ENCODE measurements around the gene PCDHGC3.
"Not testable (repeated sequence)": the region's sequence is repeated elsewhere in the genome, so short reads cannot be mapped to it uniquely, and the experiment has no call there.

PCDHGC3 gene

DNA sequence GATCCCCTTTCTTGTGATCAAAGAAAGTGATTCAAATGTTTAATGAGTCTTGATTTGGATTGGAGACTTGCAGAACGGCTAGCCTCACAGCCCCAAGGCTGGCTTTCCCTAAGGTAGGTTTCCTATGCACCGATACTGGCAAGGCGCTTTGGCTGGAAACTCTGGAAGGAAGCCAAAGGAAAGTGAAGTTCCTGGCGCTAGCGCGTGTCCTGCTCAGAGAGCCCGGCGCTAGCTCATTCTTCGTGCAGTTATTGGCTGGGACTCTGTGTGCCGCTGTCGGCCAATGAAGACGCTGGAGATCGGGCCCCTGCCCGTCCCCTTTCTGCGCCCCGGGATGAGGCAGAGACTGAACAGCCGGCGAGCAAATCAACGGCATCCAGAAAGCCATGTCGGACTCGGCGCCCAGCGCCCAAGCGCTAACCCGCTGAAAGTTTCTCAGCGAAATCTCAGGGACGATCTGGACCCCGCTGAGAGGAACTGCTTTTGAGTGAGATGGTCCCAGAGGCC lies at the start of gene PCDHGC3:
Gene PCDHGC3, plus strand, starts transcription at position 342 of the 507 bp plus-strand sequence. Its CDS starts 151 bp downstream, at position 493.
- peak; percentile 26 for DNase-seq

DNA sequence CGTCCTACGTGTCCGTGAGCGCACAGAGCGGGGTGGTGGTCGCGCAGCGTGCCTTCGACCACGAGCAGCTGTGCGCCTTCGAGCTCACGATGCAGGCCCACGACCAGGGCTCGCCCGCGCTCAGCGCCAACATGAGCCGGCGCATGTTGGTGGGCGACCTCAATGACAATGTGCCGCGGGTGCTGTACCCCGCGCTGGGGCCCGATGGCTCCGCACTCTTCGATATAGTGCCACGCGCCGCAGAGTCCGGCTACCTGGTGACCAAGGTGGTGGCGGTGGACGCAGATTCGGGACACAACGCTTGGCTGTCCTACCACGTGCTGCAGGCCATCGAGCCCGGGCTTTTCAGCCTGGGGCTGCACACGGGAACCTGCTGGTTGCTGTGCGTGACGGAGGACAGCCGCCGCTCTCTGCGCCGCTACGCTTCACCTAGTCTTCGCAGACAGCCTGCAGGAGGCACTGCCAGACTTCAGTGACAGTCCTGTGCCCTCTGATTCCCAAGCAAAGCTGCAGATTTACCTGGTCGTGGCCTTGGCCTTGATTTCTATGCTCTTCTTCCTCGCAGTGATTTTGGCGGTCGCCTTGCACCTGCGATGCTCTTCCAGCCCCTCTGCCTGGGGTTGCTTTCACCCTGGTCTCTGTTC lies 47.9 kb upstream of the PCDHGC3 start:
- DNase-seq: no peak

DNA sequence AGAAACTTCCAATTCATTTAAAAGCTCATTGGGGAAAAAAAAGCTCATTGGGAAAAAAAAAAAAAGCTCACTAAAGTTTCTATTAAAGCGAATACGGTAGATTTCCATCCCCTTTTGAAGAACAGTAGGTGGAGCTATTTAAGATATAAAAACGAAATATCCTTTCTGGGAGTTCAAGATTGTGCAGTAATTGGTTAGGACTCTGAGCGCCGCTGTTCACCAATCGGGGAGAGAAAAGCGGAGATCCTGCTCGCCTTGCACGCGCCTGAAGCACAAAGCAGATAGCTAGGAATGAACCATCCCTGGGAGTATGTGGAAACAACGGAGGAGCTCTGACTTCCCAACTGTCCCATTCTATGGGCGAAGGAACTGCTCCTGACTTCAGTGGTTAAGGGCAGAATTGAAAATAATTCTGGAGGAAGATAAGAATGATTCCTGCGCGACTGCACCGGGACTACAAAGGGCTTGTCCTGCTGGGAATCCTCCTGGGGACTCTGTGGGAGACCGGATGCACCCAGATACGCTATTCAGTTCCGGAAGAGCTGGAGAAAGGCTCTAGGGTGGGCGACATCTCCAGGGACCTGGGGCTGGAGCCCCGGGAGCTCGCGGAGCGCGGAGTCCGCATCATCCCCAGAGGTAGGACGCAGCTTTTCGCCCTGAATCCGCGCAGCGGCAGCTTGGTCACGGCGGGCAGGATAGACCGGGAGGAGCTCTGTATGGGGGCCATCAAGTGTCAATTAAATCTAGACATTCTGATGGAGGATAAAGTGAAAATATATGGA lies 45.2 kb upstream of the PCDHGC3 start, which contains the start of gene PCDHGA12:
Gene PCDHGA12, plus strand, starts transcription at position 176 of the 782 bp plus-strand sequence. Its CDS starts 253 bp downstream, at position 429.
- no peak for DNase-seq

DNA sequence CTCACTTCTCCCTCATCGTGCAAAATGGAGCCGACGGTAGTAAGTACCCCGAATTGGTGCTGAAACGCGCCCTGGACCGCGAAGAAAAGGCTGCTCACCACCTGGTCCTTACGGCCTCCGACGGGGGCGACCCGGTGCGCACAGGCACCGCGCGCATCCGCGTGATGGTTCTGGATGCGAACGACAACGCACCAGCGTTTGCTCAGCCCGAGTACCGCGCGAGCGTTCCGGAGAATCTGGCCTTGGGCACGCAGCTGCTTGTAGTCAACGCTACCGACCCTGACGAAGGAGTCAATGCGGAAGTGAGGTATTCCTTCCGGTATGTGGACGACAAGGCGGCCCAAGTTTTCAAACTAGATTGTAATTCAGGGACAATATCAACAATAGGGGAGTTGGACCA lies 44.5 kb upstream of the PCDHGC3 start:
- DNase-seq: no peak

DNA sequence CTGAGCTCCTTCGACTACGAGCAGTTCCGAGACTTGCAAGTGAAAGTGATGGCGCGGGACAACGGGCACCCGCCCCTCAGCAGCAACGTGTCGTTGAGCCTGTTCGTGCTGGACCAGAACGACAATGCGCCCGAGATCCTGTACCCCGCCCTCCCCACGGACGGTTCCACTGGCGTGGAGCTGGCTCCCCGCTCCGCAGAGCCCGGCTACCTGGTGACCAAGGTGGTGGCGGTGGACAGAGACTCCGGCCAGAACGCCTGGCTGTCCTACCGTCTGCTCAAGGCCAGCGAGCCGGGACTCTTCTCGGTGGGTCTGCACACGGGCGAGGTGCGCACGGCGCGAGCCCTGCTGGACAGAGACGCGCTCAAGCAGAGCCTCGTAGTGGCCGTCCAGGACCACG lies 43.5 kb upstream of the PCDHGC3 start:
- not testable (repeated sequence) for DNase-seq

DNA sequence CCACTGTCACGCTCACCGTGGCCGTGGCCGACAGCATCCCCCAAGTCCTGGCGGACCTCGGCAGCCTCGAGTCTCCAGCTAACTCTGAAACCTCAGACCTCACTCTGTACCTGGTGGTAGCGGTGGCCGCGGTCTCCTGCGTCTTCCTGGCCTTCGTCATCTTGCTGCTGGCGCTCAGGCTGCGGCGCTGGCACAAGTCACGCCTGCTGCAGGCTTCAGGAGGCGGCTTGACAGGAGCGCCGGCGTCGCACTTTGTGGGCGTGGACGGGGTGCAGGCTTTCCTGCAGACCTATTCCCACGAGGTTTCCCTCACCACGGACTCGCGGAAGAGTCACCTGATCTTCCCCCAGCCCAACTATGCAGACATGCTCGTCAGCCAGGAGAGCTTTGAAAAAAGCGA lies 43.0 kb upstream of the PCDHGC3 start:
- DNase-seq: not testable (repeated sequence)

DNA sequence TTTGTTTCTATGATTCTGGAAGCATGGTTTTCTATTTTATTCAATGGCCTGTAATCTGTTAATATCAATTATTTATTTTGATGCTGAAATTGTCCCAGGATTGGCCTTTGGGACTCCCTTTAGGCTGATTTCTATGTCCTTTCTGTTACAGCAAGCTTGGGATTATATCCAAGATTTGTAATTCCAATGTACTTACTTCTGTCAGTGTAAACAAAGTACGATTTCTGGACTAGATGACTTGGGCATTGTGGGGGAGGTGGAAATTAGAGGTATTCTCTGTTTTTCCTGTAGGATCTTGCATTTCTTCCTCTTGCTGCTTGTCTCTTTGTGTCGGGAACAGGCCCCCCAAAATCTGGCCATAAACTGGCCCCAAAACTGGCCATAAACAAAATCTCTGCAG lies 41.8 kb upstream of the PCDHGC3 start:
- no peak for DNase-seq

DNA sequence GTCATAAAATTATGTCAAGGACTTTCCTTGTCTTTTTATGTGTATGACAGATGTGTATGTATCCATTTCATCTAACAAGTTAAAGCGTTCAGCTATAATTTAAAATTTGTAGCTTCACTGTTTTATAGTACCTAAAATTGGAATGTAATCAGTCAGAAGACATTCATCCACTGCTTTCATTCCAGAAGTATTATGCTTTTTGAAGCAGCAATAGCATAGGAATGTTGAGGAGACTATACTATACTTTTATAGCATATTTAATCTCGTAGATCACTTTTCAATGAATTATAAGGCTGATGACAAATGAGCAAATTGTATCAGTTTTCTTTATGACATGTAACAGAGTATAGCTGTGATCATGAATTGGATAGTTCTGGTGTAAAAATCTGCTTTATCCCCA lies 38.5 kb upstream of the PCDHGC3 start:
- no peak for DNase-seq

DNA sequence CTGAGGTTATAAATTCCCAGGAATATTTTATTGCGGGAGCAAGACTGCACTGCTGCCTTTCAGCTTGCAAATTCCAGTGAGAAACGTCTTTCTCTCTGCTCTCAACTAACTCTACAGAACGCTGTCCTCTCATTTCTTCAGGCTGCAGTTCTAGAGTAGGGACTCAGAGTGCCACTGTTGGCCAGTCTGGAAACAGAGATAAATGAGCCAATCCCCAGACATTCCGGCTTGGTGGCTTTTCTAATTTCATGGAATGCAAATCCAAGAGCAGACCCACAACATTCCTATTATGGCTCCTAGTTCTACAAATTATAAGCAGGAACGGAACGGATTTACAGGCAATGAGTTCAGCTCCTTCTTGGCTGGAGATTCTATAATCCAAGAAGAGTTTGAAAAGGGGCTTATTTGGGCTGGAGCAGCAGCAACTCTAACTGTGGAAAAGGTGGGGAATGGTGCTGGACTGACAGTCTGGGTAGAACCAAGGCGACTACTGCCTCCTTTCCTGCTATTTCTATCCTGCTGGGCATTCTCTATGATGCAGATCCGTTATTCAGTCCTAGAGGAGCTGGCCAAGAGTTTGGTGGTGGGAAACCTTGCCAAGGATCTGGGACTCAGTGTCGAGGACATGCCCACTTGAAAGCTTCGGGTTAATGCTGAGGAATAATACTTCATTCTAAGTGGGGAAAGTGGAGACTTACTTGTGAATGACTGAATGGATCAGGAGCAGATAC lies 36.2 kb upstream of the PCDHGC3 start:
- DNase-seq: no peak

DNA sequence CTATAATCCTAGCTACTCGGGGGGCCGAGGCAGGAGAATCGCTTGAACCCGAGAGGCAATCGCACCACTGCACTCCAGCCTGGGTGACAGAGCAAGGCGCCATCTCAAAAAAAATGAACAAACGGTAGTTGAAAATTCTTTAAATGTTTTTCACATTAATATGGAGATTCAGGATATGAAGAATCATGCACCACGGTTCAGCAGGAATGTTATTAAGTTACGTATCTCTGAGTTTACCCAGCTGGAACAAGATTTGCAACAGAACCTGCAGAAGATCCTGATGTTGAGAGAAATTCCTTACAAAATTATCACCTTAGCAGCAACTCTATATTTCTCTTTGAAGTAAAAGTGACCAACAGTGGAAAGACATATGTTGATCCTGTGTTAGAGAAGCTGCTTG lies 35.4 kb upstream of the PCDHGC3 start:
- DNase-seq: no peak

DNA sequence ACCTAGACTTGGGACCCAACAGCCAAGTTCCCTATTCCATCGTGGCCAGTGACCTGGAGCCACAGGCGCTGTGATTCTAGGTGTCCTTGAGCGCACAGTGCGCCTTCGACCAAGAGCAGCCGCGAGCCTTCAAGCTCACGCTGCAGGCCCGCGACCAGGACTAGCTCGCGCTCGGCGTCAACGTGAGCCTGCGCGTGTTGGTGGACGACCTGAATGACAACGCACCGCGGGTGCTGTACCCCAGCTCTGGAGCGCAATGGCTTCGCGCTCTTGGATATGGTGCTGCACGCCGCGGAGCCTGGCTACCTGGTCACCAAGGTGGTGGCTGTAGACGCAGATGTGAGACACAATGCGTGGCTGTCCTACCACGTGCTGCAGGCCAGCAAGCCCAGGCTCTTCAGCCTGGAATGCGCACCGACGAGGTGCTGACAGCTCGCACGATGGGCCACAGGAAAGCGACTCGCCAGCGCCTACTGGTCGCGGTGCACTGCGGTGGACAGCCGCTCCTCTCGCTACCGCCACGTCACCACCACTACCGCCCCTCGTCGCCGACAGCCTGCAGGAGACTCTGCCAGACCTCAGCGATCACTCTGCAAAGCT lies 34.1 kb upstream of the PCDHGC3 start:
- DNase-seq: no peak

DNA sequence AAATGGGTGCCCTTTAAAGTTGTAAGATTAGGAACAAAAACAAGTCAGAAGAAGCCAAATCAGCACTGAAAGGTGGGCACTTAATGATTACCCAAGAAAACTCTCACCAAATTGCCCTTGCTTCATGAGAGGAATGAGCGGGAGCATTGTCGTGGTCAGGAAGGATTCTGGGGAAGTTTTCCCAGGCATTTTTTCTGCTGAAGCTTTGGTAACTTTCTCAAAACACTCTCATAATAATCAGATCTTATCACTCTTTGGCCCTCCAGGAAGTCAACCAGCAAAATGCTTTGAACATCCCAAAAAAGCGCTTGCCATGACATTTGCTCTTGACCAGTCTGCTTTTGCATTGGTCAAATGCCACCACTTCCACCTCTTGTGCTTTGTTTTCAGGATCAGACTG lies 10.4 kb upstream of the PCDHGC3 start:
- no peak for DNase-seq

DNA sequence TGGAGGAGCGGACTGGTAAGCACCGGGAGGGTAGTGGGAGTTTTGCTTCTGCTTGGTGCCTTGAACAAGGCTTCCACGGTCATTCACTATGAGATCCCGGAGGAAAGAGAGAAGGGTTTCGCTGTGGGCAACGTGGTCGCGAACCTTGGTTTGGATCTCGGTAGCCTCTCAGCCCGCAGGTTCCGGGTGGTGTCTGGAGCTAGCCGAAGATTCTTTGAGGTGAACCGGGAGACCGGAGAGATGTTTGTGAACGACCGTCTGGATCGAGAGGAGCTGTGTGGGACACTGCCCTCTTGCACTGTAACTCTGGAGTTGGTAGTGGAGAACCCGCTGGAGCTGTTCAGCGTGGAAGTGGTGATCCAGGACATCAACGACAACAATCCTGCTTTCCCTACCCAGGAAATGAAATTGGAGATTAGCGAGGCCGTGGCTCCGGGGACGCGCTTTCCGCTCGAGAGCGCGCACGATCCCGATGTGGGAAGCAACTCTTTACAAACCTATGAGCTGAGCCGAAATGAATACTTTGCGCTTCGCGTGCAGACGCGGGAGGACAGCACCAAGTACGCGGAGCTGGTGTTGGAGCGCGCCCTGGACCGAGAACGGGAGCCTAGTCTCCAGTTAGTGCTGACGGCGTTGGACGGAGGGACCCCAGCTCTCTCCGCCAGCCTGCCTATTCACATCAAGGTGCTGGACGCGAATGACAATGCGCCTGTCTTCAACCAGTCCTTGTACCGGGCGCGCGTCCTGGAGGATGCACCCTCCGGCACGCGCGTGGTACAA lies 556 bp downstream of the PCDHGC3 start:
- no peak for DNase-seq

DNA sequence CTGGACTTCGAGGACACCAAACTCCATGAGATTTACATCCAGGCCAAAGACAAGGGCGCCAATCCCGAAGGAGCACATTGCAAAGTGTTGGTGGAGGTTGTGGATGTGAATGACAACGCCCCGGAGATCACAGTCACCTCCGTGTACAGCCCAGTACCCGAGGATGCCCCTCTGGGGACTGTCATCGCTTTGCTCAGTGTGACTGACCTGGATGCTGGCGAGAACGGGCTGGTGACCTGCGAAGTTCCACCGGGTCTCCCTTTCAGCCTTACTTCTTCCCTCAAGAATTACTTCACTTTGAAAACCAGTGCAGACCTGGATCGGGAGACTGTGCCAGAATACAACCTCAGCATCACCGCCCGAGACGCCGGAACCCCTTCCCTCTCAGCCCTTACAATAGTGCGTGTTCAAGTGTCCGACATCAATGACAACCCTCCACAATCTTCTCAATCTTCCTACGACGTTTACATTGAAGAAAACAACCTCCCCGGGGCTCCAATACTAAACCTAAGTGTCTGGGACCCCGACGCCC lies 1.3 kb downstream of the PCDHGC3 start:
- DNase-seq: no peak

DNA sequence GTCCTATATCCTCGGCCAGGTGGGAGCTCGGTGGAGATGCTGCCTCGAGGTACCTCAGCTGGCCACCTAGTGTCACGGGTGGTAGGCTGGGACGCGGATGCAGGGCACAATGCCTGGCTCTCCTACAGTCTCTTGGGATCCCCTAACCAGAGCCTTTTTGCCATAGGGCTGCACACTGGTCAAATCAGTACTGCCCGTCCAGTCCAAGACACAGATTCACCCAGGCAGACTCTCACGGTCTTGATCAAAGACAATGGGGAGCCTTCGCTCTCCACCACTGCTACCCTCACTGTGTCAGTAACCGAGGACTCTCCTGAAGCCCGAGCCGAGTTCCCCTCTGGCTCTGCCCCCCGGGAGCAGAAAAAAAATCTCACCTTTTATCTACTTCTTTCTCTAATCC lies 2.0 kb downstream of the PCDHGC3 start:
- no peak for DNase-seq

DNA sequence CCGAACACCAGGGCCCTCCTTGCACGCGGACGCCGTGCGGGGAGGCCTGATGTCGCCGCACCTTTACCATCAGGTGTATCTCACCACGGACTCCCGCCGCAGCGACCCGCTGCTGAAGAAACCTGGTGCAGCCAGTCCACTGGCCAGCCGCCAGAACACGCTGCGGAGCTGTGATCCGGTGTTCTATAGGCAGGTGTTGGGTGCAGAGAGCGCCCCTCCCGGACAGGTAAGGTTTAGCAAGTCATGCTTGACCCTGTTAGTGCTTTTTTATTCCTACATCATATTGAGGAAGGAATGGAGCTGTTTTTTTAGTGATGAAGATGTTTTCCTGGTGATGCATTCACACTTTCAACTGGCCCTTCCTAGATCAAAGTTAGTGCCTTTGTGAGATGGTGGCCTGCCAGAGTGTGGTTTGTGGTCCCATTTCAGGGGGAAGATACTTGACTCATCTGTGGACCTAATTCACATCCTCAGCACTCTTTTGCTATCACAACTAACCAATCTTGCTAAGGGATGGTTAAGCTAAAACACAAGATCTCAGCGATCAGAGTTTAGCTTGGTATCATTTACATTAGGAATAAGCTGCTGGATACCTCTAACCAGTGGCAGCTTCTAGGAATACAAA lies 2.7 kb downstream of the PCDHGC3 start:
- DNase-seq: no peak

DNA sequence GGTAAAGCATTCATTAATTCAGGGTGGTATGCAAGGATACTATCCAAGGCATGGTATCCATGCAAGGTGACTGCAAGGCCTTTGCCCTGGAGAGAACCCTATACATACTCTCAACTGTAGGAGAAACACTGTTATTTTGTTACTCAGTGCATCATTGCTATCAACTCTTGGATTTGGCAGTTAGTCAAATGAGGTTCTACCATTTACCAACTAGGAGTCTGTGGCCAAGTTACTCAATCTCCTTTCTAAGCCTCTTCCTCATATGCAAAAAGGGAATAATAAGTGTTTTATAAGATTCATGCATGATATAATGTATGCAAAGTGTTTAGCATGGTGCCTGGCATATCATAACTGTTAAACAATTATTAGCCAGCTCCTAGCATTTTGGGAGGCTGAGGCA lies 4.0 kb downstream of the PCDHGC3 start:
- no peak for DNase-seq

DNA sequence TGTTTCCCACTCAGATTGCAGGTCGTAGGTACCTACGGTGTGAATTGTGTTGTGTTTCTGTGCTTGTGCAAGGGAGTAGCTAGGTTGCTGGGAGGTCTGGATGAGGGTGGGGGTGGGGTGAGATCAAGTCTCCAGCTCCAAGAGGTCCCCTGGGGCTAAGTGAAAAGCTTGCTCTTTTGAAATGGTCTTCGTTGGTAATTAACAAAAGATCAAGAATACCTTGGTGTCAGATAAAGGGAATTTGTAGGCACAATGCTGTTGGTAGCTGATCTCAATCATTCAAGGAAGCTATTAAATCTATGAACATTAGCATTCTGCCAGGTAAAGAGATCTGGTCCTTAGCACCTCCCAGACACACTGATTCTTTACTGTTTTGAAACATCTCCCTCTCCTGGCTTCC lies 8.1 kb downstream of the PCDHGC3 start:
- no peak for DNase-seq

DNA sequence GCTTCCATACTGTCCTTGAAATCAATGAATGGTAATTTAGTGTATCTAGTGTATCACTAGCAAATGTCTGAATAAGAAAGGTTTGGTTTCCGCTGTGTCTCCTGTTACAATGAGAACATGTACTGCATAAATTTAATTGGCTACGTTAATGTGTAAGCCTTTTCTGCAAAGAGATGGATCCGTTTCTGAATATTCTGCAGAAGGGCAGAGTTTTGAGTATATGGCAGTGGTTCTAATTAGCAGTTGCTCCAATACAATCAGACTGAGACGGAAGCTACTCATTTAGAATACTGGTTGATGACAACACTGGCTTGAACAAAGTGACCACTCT lies 8.5 kb downstream of the PCDHGC3 start:
- no peak for DNase-seq

DNA sequence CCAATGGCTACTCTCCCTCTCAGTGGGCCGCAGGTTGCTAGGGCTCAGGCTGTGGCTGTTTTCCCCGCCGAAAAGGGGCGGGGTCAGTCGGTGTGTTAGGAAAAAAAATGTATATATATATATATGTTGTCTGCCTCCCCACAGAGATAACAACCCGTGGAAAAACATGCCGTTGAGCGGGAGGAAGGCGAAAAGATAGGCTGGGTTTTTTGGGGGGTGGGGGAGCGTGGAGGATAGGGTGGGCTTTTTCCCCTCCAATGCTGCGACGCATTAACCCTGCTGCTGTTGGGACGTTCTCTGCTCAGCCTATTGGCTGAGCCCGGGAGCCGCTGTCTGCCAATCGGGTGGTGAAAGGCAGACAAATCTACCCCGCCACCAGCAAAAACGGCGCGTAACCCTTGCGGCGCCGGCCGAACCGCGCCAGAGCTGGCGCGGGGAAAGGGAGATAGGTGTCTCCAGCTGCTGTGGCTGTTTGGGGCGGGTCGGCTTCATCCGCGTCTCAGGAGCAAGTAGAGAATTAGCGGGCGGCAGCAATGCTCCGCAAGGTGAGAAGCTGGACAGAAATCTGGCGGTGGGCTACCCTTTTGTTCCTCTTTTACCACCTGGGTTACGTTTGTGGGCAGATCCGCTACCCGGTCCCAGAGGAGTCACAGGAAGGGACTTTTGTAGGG lies 9.0 kb downstream of the PCDHGC3 start, which contains the start of gene PCDHGC4:
Gene PCDHGC4, plus strand, starts transcription at position 390 of the 671 bp plus-strand sequence. Its CDS starts 144 bp downstream, at position 534.
- DNase-seq: no peak

Data from CD4-positive, alpha-beta T cell treated with Interleukin-12 subunit alpha and Interleukin-12 subunit beta, for 1 hour (primary cell).